Activated B cell treated with CpG ODN at 0.5 μM for 24 hours (primary cell): Measurements from ENCODE around the gene ASXL1. TPM values are rescaled to one million over a fixed set of nuclear protein-coding genes. Genes with fewer than 3 reads are reported as not detected.

Experiments
- ATAC-seq: fragments of 200-7000 bp; cut with Tn5 transposase; one replicate; pipeline ENCODE4 v1.10.0; 2021; ENCODE audit warnings: low read depth, mild to moderate bottlenecking, moderate library complexity
- CTCF ChIA-PET: fragments of 350-600 bp; sonication (Branson Sonifier 250); formaldehyde crosslinking; loops from one replicate; lab custom pipeline; 2021; ENCODE audit warnings: antibody characterized with exemption; lab: Charles Lee
- POLR2A ChIA-PET: fragments of 350-600 bp; sonication (Branson Sonifier 250); formaldehyde crosslinking; loops from one replicate; lab custom pipeline; 2021; ENCODE audit warnings: antibody characterized with exemption; lab: Charles Lee
- DNase-seq: peaks from one replicate; pipeline ENCODE4 v3.0.0; 2022
- H3K27ac Mint-ChIP-seq: one replicate; pipeline ENCODE4 v1.8.0; 2020; ENCODE audit warnings: mixed read lengths
- H3K27me3 Mint-ChIP-seq: one replicate; pipeline ENCODE4 v1.8.0; 2021; ENCODE audit warnings: mixed read lengths
- H3K36me3 Mint-ChIP-seq: one replicate; pipeline ENCODE4 v1.8.0; 2021; ENCODE audit warnings: low read depth, mixed read lengths
- H3K4me1 Mint-ChIP-seq: one replicate; pipeline ENCODE4 v1.8.0; 2021; ENCODE audit warnings: mixed read lengths
- H3K4me3 Mint-ChIP-seq: one replicate; pipeline ENCODE4 v1.8.0; 2020; ENCODE audit warnings: mild to moderate bottlenecking, mixed read lengths
- H3K9me3 Mint-ChIP-seq: one replicate; pipeline ENCODE4 v1.8.0; 2020; ENCODE audit warnings: mixed read lengths
- CTCF ChIP-seq: fragments of 200-600 bp; IDR thresholded peaks from one replicate; pipeline ENCODE4 v1.8.0; 2022; ENCODE audit warnings: antibody characterized with exemption, mild to moderate bottlenecking
- intact Hi-C: fragments of 100-400 bp; cut with micrococcal nuclease; formaldehyde crosslinking; loops from one replicate; pipeline ENCODE4 v1.15.1; 2024
- total RNA-seq: library from RNA; stranded (reverse); gene quantifications from 2 replicates; pipeline ENCODE4 v1.2.3, GENCODE V29; 2022

Gene ASXL1
- total RNA-seq, 1 donor from 2014 or later = 169 TPM

GRCh38 chr20:32364554-32365208, 6.5 kb downstream of the ASXL1 start:
- H3K36me3 Mint-ChIP-seq = peaks cover 34% of the 10 kb centered on the region
- no peak for ATAC-seq
- intact Hi-C loops = no loop called here

DNA sequence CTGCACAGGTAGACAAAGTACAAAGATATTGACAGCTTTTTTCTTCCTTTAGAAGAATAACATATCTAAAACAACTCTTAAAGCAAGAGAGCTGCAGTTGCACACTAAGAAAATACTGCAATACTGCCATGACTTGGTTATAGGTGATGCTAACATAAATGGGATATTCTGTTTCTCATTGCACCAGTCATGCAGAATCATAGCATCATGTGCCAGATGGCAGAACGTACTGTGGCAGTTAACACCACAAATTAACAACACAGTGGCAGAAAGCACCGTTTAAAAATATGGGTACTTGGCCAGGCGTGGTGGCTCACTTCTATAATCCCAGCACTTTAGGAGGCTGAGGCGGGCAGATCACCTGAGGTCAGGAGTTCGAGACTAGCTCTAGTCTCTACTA, 7.4 kb downstream of the ASXL1 start:
- no peaks in the 10 kb centered on the region for H3K27me3 Mint-ChIP-seq
- TF ChIP-seq CTCF = no peak
- POLR2A ChIA-PET = interaction anchor here (1.0 kb wide), 2 partner anchors 11 to 28 kb away, joined by 3 read pairs; no protein-coding TSS in a partner anchor
- peaks cover 34% of the 10 kb centered on the region for H3K36me3 Mint-ChIP-seq
- peaks cover 87% of the 10 kb centered on the region for H3K4me1 Mint-ChIP-seq
- no peaks in the 10 kb centered on the region for H3K9me3 Mint-ChIP-seq
- CTCF ChIA-PET = no interaction called here
- ATAC-seq (no peak), DNase-seq (no peak)
- intact Hi-C loops = no loop called here
- peak overlapping the region; percentile 67 for H3K27ac Mint-ChIP-seq
- no peak overlapping the region for H3K4me3 Mint-ChIP-seq

More at GRCh38 chr20:32364554-32365208, 6.5 kb downstream of the ASXL1 start:
- ChIA-PET POLR2A (interaction anchor here (1.0 kb wide), 2 partner anchors 10 to 27 kb away, joined by 3 read pairs; no protein-coding TSS in a partner anchor), CTCF (interaction anchor here (1.1 kb wide), 1 partner anchor 31 kb away, joined by 3 read pairs; no protein-coding TSS in a partner anchor)
- Mint-ChIP-seq H3K27me3 (no peaks in the 10 kb centered on the region), H3K27ac (peak overlapping the region; percentile 67), H3K4me1 (peaks cover 96% of the 10 kb centered on the region), H3K4me3 (peak overlapping the region; percentile 0), H3K9me3 (no peaks in the 10 kb centered on the region)
- DNase-seq = no peak
- no peak for TF ChIP-seq CTCF

DNA sequence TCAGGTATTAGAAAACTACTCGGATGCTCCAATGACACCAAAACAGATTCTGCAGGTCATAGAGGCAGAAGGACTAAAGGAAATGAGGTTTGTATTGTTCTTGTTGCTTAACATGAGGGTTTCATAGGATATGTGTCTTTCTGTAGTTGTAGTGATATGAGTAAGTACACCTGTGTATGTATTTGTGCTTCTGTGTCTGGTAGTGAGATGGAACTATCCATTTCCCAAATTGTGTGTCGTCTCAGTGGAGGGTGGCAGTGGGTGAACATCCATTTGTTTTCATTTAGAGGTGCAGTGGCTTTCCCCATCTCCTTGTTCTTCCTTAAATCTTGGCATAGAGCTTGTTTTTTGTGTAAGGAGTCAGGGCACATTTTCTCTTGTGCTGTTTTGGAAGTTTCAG, 8.2 kb downstream of the ASXL1 start:
- ChIA-PET CTCF (no interaction called here), POLR2A (interaction anchor here (0.7 to 3.6 kb wide), 2 partner anchors 8 to 19 kb away, joined by 3 to 35 read pairs; partner anchors contain the start of gene ASXL1)
- TF ChIP-seq CTCF = no peak
- Mint-ChIP-seq H3K4me1 (peaks cover 79% of the 10 kb centered on the region), H3K36me3 (peaks cover 35% of the 10 kb centered on the region), H3K27me3 (no peaks in the 10 kb centered on the region), H3K4me3 (peak overlapping the region; percentile 2), H3K27ac (peak overlapping the region; percentile 63), H3K9me3 (no peaks in the 10 kb centered on the region)
- ATAC-seq (no peak), DNase-seq (no peak)
- intact Hi-C loops = no loop called here

GRCh38 chr20:32368323-32368722, 10.2 kb downstream of the ASXL1 start:
- ChIA-PET CTCF (no interaction called here), POLR2A (interaction anchor here (1.4 to 3.6 kb wide), 3 partner anchors 10 to 13 kb away, joined by 5 to 35 read pairs (median 7); partner anchors contain the start of gene ASXL1)
- intact Hi-C loops = no loop called here
- Mint-ChIP-seq H3K4me1 (peaks cover 60% of the 10 kb centered on the region), H3K9me3 (no peaks in the 10 kb centered on the region), H3K36me3 (peaks cover 47% of the 10 kb centered on the region), H3K27ac (peak overlapping the region; percentile 27), H3K4me3 (peak overlapping the region; percentile 21), H3K27me3 (no peaks in the 10 kb centered on the region)
- no peak for DNase-seq
- ATAC-seq = no peak
- no peak for TF ChIP-seq CTCF

DNA sequence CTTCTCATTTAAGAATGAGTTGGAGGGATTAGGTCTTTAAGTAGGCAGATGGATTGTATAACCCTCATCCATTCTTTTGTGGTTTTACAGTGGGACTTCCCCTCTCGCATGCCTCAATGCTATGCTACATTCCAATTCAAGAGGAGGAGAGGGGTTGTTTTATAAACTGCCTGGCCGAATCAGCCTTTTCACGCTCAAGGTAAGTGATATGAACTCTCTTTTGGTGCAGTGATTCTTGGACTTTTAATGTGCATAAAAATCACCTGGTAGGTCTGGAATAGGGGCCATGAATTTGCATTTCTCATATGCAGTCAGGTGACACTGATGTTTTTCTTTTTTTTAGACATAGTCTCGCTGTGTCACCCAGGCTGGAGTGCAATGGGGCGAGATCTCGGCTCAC, 10.8 kb downstream of the ASXL1 start:
- no peaks in the 10 kb centered on the region for H3K27me3 Mint-ChIP-seq
- intact Hi-C loops = loop anchor here (1.0 kb wide), 1 partner anchor 12 kb away; no protein-coding TSS in a partner anchor
- H3K36me3 Mint-ChIP-seq = peaks cover 51% of the 10 kb centered on the region
- peaks cover 54% of the 10 kb centered on the region for H3K4me1 Mint-ChIP-seq
- H3K9me3 Mint-ChIP-seq = no peaks in the 10 kb centered on the region
- ChIA-PET POLR2A (interaction anchor here (0.6 to 3.6 kb wide), 5 partner anchors 10 to 31 kb away, joined by 3 to 35 read pairs (median 6); partner anchors contain the start of gene ASXL1), CTCF (no interaction called here)
- DNase-seq (no peak), ATAC-seq (peak; percentile 76)
- H3K27ac Mint-ChIP-seq = peak overlapping the region; percentile 70
- no peak for TF ChIP-seq CTCF
- peak overlapping the region; percentile 52 for H3K4me3 Mint-ChIP-seq
